Measurements from ENCODE around the gene NUCKS1. TPM values are rescaled to one million over a fixed set of nuclear protein-coding genes. Genes with fewer than 3 reads are reported as not detected.

Gene NUCKS1
- total and polyA plus RNA-seq, 2 of the 8 experiments (the other 6 are each of a cell fraction or from before 2014, with no cell fraction given), result 126 to 461 TPM

GRCh38 chr1:205754857-205755256 lies 4.9 kb upstream of the NUCKS1 start:
- Histone ChIP-seq H4K20me1 (replicated peaks in 1 of 2; ENCODE audit: control insufficient read depth in 1 of 2, insufficient read depth in 2 of 2, low read length in 2 of 2) (no peaks in the 10 kb centered on the region), H4K8ac (ENCODE audit: extremely low read depth, insufficient read depth, low read length) (no peak overlapping the region), H3K56ac (replicated peaks; ENCODE audit: insufficient read length, low read depth, low read length) (no peak overlapping the region), H2AFZ (ENCODE audit: low read length) (no peak overlapping the region), H3K4me2 (ENCODE audit: insufficient read depth in 1 of 2, low read depth in 2 of 2, low read length in 2 of 2) (no peak overlapping the region), H3K9ac (replicated peaks in 1 of 4; ENCODE audit: extremely low read depth in 1 of 4, low read depth in 3 of 4, low read length in 3 of 4) (no peak overlapping the region), H2BK15ac (ENCODE audit: low read length) (no peak overlapping the region), H3K79me1 (ENCODE audit: low read depth, low read length) (no peaks in the 10 kb centered on the region), H3K14ac (ENCODE audit: insufficient read length) (no peak overlapping the region), H2AK5ac (ENCODE audit: low read depth, low read length) (no peak overlapping the region), H3K4me1 (replicated peaks in 1 of 4; ENCODE audit: control insufficient read depth in 3 of 4, insufficient read depth in 4 of 4, low read length in 3 of 4) (peaks cover 0 to 4% (median 0%) of the 10 kb centered on the region in 4 experiments; a peak in 2 of 7 replicates), H3K27me3 (replicated peaks in 1 of 4; ENCODE audit: control insufficient read depth in 3 of 4, extremely low read depth in 1 of 4, insufficient read depth in 3 of 4, low read length in 3 of 4) (no peaks in the 10 kb centered on the region), H3K9me3 (ENCODE audit: insufficient read depth in 2 of 2, low read depth in 1 of 2, low read length in 1 of 2) (no peaks in the 10 kb centered on the region), H4K5ac (ENCODE audit: insufficient read length, low read depth, low read length) (no peak overlapping the region), H4K91ac (replicated peaks; ENCODE audit: insufficient read length, low read length) (no peak overlapping the region), H3K79me2 (ENCODE audit: control insufficient read depth in 1 of 2, insufficient read depth in 2 of 2, low read length in 2 of 2) (no peaks in the 10 kb centered on the region), H3K36me3 (ENCODE audit: control insufficient read depth in 2 of 4, insufficient read depth in 4 of 4, low read length in 3 of 4) (no peaks in the 10 kb centered on the region), H2BK120ac (replicated peaks; ENCODE audit: low read depth, low read length) (no peak overlapping the region), H3K23ac (ENCODE audit: insufficient read length) (no peak overlapping the region), H2BK12ac (ENCODE audit: low read depth, low read length) (no peak overlapping the region), H3K23me2 (ENCODE audit: low read depth, low read length) (peaks cover 3% of the 10 kb centered on the region), H3K18ac (ENCODE audit: extremely low read depth, low read length) (no peak overlapping the region), H2BK20ac (ENCODE audit: low read length) (no peak overlapping the region), H2BK5ac (ENCODE audit: low read depth, low read length) (no peak overlapping the region), H3K4me3 (ENCODE audit: extremely low read depth in 1 of 4, insufficient read depth in 2 of 4, low read depth in 3 of 4, low read length in 4 of 4) (no peak overlapping the region), H3K27ac (ENCODE audit: low read depth, low read length) (no peak overlapping the region), H3K4ac (replicated peaks; ENCODE audit: insufficient read length, low read depth, low read length) (no peak overlapping the region)
- DNase-seq (ENCODE audit: low read depth in 1 of 2, low spot score in 2 of 2), result no peak
- no peak for FAIRE-seq
- no peak for TF ChIP-seq NRF1 (IDR thresholded peaks at IDR 0.05; ENCODE audit: low read depth, low read length)
- TF ChIP-seq CTCF (IDR thresholded peaks at IDR 0.05; ENCODE audit: control extremely low read depth in 1 of 3, insufficient read depth in 1 of 3, low read depth in 1 of 3, low read length in 3 of 3), result no peak
- no peak for TF ChIP-seq POLR2AphosphoS5 (IDR thresholded peaks at IDR 0.05; ENCODE audit: low read depth, low read length)
- no peak for TF ChIP-seq EGR1 (IDR thresholded peaks at IDR 0.05; ENCODE audit: borderline replicate concordance, low read depth, low read length)
- ChIA-PET CTCF (ENCODE audit: partially characterized antibody) (interaction anchor here (0.7 to 1.8 kb wide), 5 partner anchors 11 to 270 kb away, joined by 3 to 5 read pairs (median 4); no protein-coding TSS in a partner anchor), POLR2A (ENCODE audit: partially characterized antibody) (interaction anchor here (0.7 to 1.5 kb wide), 4 partner anchors 9 to 24 kb away, joined by 3 to 5 read pairs (median 4); no protein-coding TSS in a partner anchor)
- 92% methylated on average over 5 of the region's 5 CpGs; no CpG with 5 or more reads in 1 of the 2 experiments for WGBS, 2 experiments (ENCODE audit: extremely low coverage in 1 of 2, insufficient coverage in 1 of 2, insufficient read length in 1 of 2, insufficient replicate concordance in 2 of 2, low coverage in 1 of 2, low lambda C conversion rate in 2 of 2, missing lambda C conversion rate in 1 of 2)

Measured in H1 (cell line).